GM12801 (cell line): ENCODE data around the gene URGCP.

Experiments
- TF ChIP-seq, protein P1 (sequence below): IDR thresholded peaks from one replicate; pipeline ENCODE4 v1.5.1; 2011; ENCODE audit warnings: control low read depth; ENCODE audit not compliant: insufficient read length; ENCODE audit errors: extremely low read depth

The URGCP gene, protein sequence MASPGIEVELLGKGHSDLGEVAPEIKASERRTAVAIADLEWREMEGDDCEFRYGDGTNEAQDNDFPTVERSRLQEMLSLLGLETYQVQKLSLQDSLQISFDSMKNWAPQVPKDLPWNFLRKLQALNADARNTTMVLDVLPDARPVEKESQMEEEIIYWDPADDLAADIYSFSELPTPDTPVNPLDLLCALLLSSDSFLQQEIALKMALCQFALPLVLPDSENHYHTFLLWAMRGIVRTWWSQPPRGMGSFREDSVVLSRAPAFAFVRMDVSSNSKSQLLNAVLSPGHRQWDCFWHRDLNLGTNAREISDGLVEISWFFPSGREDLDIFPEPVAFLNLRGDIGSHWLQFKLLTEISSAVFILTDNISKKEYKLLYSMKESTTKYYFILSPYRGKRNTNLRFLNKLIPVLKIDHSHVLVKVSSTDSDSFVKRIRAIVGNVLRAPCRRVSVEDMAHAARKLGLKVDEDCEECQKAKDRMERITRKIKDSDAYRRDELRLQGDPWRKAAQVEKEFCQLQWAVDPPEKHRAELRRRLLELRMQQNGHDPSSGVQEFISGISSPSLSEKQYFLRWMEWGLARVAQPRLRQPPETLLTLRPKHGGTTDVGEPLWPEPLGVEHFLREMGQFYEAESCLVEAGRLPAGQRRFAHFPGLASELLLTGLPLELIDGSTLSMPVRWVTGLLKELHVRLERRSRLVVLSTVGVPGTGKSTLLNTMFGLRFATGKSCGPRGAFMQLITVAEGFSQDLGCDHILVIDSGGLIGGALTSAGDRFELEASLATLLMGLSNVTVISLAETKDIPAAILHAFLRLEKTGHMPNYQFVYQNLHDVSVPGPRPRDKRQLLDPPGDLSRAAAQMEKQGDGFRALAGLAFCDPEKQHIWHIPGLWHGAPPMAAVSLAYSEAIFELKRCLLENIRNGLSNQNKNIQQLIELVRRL

DNA sequence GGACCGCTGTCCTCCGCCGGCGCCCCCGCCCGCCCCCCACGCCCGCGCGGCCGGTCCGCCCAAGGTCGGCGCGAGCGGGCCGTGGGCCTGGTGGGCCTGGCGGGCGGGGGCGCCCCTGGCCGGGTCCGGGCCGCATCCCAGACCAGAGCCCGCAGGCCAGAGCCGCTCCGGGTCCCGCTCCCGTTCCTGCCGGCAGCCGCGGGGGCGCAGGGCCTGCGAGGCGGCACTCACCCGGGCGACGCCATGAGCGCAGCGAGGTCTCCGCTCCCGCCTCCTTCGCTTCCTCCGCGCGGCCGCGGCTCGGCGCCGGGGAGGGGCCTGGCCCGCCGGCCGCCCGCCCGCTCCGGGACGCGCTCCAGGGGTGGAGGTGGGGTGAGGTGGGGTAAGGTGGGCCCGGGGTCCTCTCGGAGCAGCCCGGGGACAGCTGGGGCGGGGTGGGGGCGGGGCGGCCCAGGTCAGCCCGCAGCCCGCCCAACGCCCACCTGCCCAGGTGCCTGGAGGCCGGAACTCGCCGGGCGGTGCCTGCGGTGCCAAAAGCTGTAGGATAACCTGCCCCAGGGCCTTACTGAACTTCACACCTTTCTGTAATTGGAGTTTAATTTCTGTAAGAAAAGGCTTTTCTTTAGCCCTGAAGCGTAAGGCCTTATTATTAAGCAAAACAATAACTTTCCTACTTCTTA is at the start of gene URGCP:
URGCP (minus strand) TSS at position 266 of the 680 bp plus-strand sequence; CDS start at position 245, 21 bp downstream.
- TF ChIP-seq, protein P1, sequence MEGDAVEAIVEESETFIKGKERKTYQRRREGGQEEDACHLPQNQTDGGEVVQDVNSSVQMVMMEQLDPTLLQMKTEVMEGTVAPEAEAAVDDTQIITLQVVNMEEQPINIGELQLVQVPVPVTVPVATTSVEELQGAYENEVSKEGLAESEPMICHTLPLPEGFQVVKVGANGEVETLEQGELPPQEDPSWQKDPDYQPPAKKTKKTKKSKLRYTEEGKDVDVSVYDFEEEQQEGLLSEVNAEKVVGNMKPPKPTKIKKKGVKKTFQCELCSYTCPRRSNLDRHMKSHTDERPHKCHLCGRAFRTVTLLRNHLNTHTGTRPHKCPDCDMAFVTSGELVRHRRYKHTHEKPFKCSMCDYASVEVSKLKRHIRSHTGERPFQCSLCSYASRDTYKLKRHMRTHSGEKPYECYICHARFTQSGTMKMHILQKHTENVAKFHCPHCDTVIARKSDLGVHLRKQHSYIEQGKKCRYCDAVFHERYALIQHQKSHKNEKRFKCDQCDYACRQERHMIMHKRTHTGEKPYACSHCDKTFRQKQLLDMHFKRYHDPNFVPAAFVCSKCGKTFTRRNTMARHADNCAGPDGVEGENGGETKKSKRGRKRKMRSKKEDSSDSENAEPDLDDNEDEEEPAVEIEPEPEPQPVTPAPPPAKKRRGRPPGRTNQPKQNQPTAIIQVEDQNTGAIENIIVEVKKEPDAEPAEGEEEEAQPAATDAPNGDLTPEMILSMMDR = no peak

DNA sequence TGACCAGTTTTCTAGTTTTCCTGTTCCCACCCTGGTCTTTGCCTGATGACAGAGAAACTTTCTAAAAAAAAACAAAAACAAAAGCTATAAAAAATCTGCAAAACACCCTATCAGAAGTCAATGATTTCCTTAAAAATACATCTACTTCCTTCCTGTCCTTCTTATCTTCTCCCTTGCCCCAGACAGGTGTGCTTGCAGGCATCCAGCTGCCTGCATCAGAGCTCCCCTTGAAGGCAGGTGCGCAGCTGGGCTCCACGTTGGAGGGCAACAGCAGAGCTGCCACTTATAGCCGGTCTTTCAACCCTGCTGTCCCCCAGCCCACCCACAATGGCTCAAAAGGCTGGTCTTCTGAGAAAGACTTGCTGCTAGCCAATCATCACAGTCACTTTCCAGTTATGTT is 49.6 kb upstream of the URGCP start:
- TF ChIP-seq, protein P1 = no peak

DNA sequence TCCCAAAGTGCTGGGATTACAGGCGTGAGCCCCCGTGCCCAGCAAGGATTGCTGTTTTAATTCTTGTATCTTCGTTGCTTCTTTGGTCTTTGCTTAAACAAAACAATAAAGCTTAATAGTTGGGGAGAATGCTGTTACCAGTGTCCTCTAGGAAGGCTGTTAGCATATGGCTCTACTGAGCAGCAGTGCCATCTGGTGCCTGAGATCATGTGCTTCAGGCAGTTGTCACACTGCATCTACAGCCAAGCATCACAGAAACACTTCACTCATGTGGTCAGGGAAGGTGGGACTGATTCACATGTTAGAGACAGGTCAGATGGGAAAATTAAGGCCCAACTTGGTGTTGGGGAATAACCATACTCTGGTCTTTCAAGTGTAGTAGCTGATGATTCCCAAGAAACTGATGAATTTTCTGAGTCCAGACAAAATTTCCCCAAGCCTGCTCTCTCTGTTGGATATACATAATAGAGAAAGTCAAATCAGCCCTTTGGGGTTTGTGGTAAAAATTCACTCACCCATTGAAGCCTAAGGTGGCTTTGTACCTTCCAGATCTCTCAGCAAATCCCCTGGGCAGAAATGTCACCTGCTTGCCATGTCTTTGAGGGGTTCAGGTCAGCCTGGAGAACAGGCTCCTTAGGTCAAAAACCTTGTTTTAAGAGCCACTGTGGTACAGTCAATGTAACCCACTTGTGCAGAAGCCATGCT is 48.3 kb upstream of the URGCP start:
- TF ChIP-seq, protein P1 = no peak

DNA sequence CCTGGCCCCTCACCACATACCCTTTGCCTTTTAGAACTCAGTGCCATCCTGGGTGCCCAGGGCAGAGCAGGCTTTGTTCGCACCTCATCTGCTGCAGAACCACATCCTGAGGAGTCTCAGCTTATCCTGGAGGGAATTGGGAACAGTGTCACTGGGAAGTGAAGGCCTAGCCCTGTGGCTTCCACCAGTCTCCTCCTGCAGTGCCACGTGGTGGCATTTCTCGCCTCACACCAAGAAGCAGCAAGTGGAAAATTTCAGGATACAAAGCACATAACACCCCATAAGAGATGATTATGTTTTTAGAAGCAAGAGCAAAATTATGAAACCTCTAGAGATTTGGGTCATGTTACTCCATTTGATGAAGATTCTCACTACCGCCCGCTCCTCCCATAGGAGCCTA is 46.7 kb upstream of the URGCP start:
- TF ChIP-seq, protein P1 = no peak

DNA sequence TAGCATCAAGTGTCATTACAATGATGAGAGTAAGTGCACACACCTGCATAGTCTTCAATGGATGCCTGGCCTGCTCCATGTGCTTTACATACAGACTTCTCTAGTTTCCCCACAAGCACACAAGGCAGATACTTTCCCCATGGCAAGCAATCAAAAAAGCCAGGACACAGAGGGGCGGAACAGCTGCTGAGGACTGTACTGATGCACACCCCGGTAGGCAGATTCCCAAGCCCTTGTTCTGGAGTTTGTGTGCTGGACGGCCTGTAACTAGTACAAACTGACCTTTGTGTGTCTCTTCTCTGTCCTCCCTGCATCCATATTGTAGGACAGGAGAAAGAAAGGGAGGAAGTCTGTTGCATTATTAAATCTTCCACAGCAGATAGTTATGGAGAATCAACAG is 45.6 kb upstream of the URGCP start:
- TF ChIP-seq, protein P1 = no peak

DNA sequence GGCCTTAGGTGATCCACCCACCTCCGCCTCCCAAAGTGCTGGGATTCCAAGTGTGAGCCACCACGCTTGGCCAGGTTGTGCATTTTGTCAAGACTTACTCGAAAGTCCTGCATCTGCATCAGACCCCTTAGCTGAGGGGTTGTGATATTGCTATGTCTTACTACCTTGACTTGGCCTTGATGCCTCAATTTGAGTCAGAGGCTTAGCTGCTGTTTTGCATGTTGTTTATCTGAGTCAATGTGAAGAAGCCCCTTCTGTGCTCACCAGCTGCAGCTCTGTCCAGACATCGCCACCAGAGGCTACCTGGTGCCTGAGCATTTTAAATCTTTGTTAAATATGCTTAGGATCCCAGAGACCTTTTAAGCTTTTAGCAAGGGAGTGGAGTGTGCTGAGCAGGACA is 37.9 kb upstream of the URGCP start:
- TF ChIP-seq, protein P1 = no peak
